Kidney glomerular epithelial cell (primary cell): ENCODE measurements around the gene ORC4.

Experiments
- DNase-seq: peaks from one replicate; lab custom pipeline; 2025; lab: John Stamatoyannopoulos, UW

The ORC4 gene

GRCh38 chr2:147933931-147934330, 86.6 kb downstream of the ORC4 start:
- no peak for DNase-seq

DNA sequence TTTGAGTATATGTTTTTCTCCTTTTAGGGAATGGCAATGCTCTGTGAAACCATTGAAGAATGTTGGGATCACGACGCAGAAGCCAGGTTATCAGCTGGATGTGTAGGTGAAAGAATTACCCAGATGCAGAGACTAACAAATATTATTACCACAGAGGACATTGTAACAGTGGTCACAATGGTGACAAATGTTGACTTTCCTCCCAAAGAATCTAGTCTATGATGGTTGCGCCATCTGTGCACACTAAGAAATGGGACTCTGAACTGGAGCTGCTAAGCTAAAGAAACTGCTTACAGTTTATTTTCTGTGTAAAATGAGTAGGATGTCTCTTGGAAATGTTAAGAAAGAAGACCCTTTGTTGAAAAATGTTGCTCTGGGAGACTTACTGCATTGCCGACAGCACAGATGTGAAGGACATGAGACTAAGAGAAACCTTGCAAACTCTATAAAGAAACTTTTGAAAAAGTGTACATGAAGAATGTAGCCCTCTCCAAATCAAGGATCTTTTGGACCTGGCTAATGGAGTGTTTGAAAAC, 93.4 kb downstream of the ORC4 start:
- no peak for DNase-seq

GRCh38 chr2:147925886-147926285, 94.7 kb downstream of the ORC4 start:
- no peak for DNase-seq

- no peak for DNase-seq
Measured at GRCh38 chr2:147924647-147925046, 95.9 kb downstream of the ORC4 start.

GRCh38 chr2:147923846-147924245, 96.7 kb downstream of the ORC4 start:
- no peak for DNase-seq

DNA sequence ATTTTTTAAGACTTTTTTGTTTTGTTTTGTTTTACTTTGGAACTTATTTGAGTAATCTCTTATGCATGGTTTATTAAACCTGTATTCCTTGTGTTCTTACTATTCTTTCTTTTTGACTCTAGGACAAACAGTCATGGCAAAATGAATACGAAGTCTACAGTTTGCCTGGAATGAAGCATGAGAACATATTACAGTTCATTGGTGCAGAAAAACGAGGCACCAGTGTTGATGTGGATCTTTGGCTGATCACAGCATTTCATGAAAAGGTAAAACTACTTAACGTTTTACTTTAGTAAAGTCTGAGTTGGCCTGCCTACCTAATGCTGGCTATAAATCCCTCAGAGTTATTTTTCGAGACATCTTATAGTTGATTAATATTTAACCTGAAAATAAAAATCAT, 103.4 kb downstream of the ORC4 start:
- peak; percentile 27 for DNase-seq

GRCh38 chr2:147916723-147917122, 103.8 kb downstream of the ORC4 start:
- no peak for DNase-seq

- no peak for DNase-seq
Measured at GRCh38 chr2:147916067-147916466, 104.5 kb downstream of the ORC4 start.

DNA sequence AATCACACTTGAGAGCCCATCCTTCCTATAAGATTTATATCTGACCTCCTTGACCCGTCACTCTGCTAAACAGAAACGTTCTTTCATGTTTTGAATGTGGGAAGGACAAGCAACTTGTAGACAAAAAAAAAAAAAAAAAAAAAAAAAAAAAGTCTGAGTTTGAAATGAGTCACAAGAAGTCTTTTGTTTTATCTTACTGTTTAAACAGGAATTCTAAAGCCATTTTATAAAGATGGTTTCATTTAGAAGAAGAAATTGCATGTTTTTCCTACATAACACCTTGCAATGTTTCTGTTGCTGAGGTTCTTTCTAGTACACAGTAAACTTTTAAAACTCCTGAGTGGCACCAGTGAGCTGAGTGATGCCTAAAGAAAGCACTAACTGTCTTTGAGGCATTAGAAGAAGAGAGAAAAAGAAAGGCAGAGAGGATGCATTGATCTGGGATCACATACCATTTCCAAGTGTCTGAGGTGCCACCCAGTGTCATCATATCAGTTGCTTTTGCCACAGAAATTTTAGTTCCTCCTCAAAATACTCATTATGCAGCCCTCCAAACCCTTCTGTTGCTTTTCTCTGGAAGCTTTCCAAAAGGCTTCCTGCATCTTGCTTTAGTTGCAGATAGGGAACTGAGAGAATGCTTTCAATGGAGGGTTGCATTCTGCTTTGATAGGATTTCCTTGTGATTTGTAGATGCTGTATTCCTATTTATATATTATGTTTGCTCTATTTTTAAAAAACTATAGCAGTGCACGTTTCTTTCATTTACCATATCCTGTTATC, 106.6 kb downstream of the ORC4 start:
- peak; percentile 18 for DNase-seq

GRCh38 chr2:147910990-147911473, 109.5 kb downstream of the ORC4 start:
- peak; percentile 63 for DNase-seq

GRCh38 chr2:147909178-147909577, 111.4 kb downstream of the ORC4 start:
- DNase-seq = no peak

DNA sequence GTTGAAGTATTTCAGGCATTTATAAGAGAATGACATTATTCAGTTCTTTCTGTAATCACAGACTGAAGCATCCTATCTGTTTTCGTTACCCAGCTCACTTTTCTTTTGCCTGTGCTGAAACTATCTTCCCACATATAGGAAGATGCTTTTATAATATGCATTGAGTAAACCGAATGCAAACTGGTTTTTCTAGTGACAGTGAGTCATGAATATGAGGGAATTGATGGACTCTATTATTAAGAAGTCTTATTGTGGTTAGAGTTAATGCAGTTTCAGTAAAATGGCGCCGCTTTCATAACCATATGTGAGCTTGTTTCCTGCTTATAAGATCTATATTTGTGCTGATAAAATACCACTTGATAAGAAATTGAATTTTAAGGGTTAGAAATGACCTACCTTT, 116.5 kb downstream of the ORC4 start:
- DNase-seq = no peak

DNA sequence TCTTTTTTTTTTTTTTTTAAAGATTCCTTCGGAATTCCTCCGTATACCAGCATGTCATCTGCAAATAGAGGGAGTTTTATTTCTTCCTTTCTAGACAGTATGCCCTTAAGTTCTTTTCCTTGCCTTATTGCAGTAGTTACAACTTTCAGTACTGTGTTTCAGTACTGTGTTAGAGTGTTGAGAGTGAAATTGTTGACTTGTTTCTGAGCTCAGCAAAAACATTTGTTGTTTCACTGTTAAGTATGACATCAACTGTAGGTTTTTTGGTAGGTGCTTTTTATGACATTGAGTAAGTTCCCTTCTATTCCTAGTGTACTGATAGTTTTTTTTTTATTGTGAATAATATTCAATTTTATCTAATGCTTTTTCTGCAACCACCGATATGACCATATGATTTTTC, 131.9 kb downstream of the ORC4 start:
- no peak for DNase-seq

DNA sequence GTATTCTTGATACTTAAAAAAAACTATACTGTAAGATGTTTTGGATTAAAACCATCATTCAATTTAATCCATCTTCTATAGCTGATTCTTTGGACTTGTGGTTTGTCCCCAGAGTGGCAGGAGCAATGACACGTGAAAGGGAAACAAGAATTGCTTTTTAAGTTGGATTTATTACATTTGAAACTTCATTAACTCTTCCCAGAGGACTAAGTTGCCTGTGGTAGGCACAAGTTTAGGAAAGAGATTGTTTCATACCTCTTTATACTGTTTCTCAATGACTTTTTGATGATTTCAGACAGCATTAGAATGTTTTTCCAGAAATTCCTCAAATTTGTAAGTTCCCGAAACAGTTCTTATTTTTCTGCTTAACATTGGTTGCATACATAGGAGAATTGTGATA, 134.4 kb downstream of the ORC4 start:
- no peak for DNase-seq

GRCh38 chr2:147884830-147885229, 135.7 kb downstream of the ORC4 start:
- no peak for DNase-seq

DNA sequence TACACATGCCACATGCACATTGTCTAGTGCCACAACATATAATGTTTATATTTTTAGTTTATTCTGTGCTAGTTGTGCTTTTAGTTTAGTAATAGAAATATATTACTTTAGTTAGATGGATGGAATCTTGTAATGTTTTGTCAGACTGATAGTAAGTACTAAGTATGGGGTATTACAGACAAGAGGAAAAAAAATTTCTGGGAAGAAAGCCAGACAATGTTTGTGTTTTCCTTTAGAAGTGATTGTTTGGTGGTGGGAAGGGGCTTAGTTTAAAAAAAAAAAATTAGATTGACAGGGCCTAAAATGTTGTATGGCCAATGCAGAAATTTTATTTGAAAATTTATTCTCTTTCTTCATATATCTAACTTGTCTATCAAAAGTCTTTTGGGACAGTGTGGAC, 137.9 kb downstream of the ORC4 start:
- DNase-seq = no peak
